ENCODE data around the gene SMARCAL1. TPM values are rescaled to one million over a fixed set of nuclear protein-coding genes. Genes with fewer than 3 reads are reported as not detected.

The SMARCAL1 gene
- total and polyA plus RNA-seq, 2 of the 13 experiments (the other 11 are each of a cell fraction or from before 2014, with no cell fraction given): 12.7 to 21.3 TPM

- TF ChIP-seq ZNF678 (CRISPR knock-in tag; IDR thresholded peaks at IDR 0.05) (peak; percentile 97), NCOA5 (CRISPR knock-in tag; IDR thresholded peaks at IDR 0.05) (no peak), AGO1 (IDR thresholded peaks at IDR 0.05; ENCODE audit: low read depth, low read length, poor library complexity, severe bottlenecking) (peak; percentile 68), ZNF557 (CRISPR knock-in tag; IDR thresholded peaks at IDR 0.05) (no peak), RFXANK (CRISPR knock-in tag; IDR thresholded peaks at IDR 0.05) (peak; percentile 73), KDM5B (CRISPR knock-in tag; IDR thresholded peaks at IDR 0.05; ENCODE audit: borderline replicate concordance) (peak; percentile 94), ZNF607 (CRISPR knock-in tag; IDR thresholded peaks at IDR 0.05; ENCODE audit: borderline replicate concordance) (peak; percentile 96), ZIK1 (CRISPR knock-in tag; IDR thresholded peaks at IDR 0.05; ENCODE audit: borderline replicate concordance, low read depth) (peak; percentile 76), ZNF580 (CRISPR knock-in tag; IDR thresholded peaks at IDR 0.05; ENCODE audit: borderline replicate concordance, low read depth) (peak; percentile 85), ZSCAN25 (CRISPR knock-in tag; IDR thresholded peaks at IDR 0.05) (peak; percentile 11; the same call in 1 of the 2 replicates), ZBTB46 (CRISPR knock-in tag; IDR thresholded peaks at IDR 0.05; ENCODE audit: borderline replicate concordance) (peak; percentile 78; the same call in 1 of the 2 replicates), NFYC (CRISPR knock-in tag; IDR thresholded peaks at IDR 0.05) (peak; percentile 46; the same call in 1 of the 2 replicates), RAD51 (IDR thresholded peaks at IDR 0.05; ENCODE audit: borderline replicate concordance) (no peak), ZNF761 (CRISPR knock-in tag; conservative IDR thresholded peaks at IDR 0.05) (peak; percentile 83), CCDC6 (CRISPR knock-in tag; IDR thresholded peaks at IDR 0.05) (peak; percentile 92), PBX3 (CRISPR knock-in tag; IDR thresholded peaks at IDR 0.05; ENCODE audit: borderline replicate concordance) (no peak), ZKSCAN8 (CRISPR knock-in tag; IDR thresholded peaks at IDR 0.05; ENCODE audit: borderline replicate concordance) (peak; percentile 90), MLX (CRISPR knock-in tag; IDR thresholded peaks at IDR 0.05) (peak; percentile 50; the same call in 1 of the 2 replicates), ZBTB25 (CRISPR knock-in tag; IDR thresholded peaks at IDR 0.05) (0 out of 2 replicates have a peak, but pooled peaks have one; percentile 82), MXD1 (CRISPR knock-in tag; IDR thresholded peaks at IDR 0.05) (peak; percentile 94), MIER3 (CRISPR knock-in tag; IDR thresholded peaks at IDR 0.05; ENCODE audit: borderline replicate concordance) (peak; percentile 95; the same call in 1 of the 2 replicates), BRF2 (CRISPR knock-in tag; IDR thresholded peaks at IDR 0.05) (peak; percentile 85; the same call in 1 of the 2 replicates)
These were observed 86.4 kb downstream of the SMARCAL1 start, which contains the start of gene RPL37A (continued) for GRCh38 chr2:216498379-216499352.
